ENCODE measurements around the gene YAF2.

The YAF2 gene, protein sequence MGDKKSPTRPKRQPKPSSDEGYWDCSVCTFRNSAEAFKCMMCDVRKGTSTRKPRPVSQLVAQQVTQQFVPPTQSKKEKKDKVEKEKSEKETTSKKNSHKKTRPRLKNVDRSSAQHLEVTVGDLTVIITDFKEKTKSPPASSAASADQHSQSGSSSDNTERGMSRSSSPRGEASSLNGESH

DNA sequence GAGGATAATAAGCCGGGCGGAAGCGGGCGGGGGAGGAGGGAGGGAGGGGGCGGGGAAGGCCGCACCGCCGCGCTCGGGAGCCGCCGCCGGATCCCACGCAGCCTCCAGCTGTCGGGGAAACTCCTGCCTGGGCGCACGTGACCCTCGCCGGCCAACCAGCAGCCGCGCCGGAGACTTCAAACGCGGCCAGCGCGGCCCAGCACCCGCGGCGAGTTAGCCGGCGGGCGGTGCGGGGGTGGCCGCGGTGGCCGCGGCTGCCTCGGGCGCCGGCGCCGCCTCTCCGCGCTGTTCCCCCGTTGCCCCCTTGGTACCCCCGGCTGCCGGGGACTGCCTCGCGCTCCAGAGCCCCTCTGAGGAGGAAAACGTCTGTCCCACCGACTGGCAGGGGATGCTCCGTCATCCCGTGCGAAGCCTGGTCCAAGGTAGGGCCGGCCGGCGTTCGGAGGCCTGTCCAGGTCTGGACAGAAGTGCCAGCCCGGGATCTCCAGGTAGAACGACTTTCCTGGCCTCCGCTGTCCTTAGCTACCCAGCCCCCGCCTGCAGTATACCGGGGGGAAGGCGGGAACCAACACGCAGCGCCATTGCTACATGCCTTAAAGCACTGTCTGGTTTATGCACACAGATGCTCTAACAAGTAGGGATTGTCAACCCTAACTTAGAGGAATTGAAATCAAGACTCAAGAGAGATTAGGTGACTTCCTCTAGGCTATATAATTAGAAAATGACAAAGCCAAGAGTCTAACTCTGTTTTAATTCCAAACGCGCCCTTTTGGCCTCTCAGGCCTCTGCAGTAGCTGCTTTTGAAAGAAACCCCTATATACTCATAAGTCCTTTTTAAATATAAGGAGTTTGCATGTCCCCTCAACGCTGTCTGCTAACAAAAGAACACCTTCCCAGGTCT, at the start of gene YAF2:
YAF2 (minus strand) TSS at position 9 of the 901 bp plus-strand sequence. CDS start 68 bp downstream, outside the sequence.
- FAIRE-seq: no peak

DNA sequence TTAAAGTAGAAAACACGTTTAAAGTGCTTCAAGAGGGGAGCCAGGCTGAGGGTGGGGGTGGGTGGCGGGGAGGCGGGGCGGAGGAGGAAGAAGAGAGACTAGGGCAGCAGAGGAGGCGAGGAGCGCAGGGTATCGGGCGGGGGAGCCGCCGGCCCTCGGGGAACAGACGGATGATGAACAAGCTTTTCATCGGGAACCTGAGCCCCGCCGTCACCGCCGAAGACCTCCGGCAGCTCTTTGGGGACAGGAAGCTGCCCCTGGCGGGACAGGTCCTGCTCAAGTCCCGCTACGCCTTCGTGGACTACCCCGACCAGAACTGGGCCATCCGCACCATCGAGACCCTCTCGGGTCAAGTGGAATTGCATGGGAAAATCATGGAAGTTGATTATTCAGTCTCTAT, 48.7 kb upstream of the YAF2 start:
- FAIRE-seq: no peak

GRCh38 chr12:42285431-42285830, 47.4 kb upstream of the YAF2 start:
- FAIRE-seq: no peak

DNA sequence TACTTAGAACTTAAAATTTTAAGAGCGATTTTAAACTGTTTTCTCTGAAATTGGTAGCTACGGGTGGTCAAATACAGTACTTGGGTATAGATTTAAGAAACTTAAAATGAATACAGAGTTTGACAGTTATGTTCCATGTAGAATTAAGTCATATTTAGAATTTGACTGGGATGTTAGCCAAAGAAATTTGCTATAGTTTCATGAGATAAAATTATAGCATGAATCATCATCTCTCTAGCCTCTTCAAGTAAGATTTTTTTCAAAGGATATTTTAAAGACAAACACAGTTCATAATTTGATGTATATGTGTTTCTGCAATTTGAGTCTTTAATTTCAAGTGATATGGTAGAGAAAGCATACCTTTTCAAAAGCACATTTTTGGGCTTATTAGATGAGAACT, 46.8 kb upstream of the YAF2 start:
- FAIRE-seq: no peak

DNA sequence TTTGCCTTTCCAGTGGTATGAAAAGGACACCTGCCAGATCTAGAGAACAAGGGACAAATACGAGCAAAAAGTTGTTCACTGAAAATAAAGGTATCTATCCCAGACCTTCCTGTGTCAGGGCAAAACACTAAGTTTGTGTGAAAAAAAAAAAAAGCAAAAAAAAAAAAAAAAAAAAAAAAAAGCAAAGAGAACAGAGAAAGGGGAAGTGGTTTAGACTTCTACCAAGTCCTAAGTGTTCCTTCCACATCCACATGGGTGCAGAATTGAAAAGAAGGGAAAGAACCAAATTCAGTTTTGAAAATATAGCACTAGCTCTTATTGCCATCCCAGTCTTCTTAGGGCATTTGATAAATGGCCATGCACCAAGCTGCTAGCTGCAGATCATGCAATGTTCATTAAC, 46.1 kb upstream of the YAF2 start:
- FAIRE-seq: no peak

GRCh38 chr12:42283739-42284138, 45.7 kb upstream of the YAF2 start:
- no peak for FAIRE-seq

DNA sequence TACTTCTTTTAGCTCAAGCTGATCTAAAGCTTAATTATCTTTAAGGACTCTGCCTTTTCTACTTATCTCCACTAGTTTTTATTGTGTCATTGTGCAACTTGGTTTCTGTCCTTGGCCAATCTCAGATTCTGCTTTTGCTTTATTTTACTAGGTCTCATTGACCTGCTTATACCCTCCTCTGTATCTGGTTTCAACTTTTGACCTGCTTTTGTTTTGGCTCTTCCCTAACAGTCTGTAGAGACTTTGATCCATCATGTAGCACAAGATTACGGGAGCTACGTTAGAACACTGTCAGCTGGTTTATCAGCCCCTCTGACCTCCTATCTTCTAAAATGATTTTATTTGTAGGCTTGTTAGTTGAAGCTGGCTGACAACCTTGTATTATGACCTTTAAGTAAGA, 44.2 kb upstream of the YAF2 start:
- no peak for FAIRE-seq

GRCh38 chr12:42281844-42282243, 43.8 kb upstream of the YAF2 start:
- no peak for FAIRE-seq

GRCh38 chr12:42281278-42281677, 43.2 kb upstream of the YAF2 start:
- FAIRE-seq: no peak

- FAIRE-seq: no peak
These were observed 40.1 kb upstream of the YAF2 start for GRCh38 chr12:42278128-42278510.

DNA sequence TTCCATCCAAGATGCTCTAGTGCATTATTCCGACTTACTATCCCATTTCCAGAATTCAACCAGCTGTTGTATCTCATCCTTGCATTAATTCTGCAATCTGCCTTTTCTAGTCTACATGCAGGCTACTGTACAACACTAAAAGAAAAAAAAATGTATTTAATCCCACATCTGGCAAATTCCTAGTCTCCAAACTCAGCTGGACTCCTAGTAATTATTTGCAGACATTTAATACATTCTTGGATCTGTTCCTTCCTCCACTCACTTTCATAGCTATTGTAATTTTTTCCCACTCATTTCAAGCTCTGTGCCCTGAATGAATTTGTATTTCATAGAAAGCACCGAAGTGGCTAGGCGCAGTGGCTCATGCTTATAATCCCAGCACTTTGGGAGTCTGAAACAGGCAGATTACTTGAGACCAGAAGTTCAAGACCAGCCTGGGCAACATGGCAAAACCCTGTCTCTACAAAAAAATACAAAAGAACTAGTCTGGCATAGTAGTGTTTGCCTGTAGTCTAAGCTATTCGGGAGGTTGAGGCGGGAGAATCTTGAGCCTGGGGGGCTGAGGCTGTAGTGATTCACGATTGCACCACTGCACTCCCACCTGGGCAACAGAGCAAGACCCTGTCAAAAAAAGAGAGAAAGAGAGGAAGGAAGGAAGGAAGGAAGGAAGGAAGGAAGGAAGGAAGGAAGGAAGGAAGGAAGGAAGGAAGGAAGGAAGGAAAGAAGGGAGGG, 39.5 kb upstream of the YAF2 start:
- FAIRE-seq: no peak

DNA sequence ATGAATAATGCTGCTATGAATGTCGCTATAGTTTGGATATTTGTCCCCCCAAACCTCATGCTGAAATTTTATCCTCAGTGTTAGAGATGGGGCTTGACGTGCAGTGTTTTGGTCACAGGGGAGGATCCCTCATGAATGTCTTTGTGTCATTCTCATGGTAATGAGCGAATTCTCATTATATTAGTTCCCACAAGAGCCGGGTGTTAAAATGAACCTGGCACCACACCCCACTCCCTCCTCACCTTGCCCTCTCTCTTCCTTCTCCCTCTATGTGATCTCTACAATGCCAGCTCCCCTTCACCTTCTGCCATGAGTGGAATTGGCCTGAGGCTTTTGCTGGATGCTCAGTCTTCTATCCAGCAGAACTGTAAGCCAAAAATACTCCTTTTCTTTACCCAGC, 37.5 kb upstream of the YAF2 start:
- no peak for FAIRE-seq

DNA sequence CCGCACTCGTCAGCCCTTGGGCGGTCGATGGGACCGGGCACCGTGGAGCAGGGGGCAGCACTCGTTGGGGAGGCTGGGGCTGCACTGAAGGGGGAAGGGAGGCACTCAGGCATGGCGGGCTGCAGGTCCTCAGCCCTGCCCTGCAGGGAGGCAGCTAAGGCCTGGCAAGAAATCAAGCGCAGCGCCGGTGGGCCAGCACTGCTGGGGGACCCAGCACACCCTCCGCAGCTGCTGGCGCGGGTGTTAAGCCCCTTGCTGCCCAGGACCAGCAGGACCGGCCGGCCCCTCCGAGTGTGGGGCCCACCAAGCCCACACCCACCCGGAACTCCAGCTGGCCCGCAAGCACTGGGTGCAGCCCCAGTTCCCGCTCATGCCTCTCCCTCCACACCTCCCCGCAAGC, 35.7 kb upstream of the YAF2 start:
- no peak for FAIRE-seq

DNA sequence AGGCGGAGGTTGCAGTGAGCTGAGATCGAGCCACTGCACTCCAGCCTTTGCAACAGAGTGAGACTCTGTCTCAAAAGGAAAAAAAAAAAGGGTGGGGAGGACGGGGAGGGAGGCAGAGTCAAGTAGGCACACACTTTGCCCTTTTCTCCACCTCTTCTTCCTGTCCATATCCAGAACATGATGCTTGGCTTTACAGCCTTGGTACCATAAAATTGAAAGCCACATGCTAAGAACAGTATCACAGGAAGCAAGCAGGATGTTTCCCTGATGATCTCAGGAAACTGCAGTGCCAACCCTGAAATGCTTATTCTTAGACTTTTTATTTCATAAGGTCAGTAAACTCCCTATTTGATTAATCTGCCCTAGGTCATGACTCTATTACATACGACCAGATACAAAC, 32.5 kb upstream of the YAF2 start:
- FAIRE-seq: no peak

DNA sequence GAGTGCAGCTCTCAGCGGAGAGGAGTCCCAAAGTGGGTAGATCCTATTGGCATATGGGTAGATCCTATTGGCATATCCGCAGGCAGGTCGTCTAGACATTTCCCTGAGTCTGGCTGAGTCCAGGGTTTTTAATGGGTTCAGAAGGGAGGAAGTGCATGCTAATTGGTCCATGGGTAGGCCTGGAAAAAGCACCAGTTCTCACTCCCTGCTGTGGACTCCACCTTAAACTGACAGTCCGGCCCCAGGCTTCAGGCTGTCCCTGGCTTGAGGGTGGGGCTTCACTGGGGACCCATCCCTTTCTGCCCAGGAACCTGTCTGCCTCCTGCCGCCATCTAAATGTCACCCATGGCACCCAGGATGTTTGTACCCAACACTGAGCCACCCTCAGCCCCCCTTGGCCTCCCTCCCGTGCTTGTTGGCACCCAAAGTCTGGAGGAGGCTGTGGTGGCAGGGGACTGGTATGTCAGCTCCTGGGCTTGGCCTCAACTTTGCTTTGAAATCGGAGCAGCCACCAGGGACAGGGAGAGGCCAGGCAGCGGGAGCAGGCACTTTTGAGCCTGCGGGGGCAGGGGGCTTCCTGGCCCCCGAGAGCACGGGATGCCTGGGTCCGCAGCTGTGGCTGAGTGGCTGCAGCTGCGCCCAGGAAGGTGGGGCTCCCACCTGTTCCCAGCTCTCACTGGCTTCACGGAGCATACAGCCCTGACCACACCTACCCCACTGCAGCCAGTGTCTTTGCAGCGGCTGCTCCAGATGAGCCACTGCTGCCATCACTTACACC, 29.6 kb upstream of the YAF2 start:
- FAIRE-seq: no peak

- no peak for FAIRE-seq
These were observed 28.7 kb upstream of the YAF2 start for GRCh38 chr12:42266579-42267230.

DNA sequence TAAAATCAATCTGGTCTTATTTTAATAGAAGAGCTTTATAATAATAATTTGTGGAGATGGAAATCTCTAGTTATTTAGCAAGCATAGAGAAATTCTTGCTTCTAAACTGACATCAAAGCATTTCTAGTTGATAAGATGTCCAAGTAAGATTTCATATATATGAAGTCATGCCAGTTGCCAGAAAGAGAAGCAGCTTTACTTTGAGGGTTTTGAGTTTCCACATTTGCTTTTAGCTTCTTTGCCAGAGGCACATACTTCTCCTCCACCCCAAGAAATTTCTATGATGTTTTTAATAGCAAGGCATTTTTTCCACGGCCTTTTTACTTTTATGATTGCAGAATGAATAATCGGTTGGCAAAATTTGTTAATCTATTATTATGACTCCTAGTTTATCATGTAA, 24.2 kb upstream of the YAF2 start:
- no peak for FAIRE-seq

DNA sequence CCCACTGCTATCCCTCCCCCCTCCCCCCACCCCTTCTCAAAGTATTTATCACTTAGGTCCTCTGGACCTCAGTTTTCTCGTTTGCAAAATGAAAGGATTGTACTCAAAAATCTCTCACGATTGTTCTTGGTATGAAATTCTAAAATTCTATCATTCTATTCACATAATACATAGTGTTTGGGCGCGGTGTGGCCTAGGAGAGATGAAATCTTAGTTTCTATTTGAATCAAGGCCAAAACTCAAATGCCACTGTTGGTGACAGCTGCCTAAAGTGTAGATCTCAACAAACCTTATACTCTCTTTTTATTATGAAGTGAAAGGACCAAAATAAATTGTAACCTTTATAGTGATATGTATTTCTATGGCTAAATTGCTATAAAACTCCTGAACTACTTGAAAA, 23.7 kb upstream of the YAF2 start:
- FAIRE-seq: no peak

DNA sequence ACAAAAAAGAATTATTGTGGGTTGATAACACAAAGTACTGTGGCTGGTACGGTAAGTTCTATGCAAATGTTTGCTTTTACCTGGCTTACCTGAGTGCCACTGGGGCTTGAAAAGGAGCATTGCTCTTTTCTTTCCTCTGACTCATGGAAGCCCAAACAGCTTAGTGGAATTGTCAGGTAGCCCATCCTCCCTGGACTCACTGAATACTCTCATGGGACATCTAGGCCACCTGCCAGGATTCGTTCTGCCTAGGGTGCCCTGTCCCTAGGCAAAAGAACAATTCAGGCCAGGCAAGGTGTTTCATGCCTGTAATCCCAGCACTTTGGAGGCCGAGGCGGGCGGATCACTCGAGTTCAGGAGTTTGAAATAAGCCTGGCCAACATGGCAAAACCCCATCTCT, 22.5 kb upstream of the YAF2 start:
- no peak for FAIRE-seq

DNA sequence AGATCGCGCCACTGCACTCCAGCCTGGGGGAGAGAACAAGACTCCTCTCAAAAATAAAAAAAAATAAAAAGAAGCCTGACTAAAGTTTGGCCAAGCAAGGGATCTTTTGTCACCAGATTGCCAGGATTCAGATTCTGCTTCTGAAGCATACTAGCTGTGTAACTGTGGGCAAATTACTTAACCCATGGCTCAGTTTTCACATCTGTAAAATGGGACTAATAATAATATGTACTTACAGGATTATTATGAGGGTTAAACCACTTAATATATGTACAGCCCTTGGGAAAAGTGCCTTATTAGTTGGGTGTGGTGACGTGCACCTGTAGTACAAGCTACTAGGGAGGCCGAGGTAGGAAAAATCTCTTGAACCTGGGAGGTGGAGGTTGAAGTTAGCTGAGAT, 21.7 kb upstream of the YAF2 start:
- FAIRE-seq: no peak

DNA sequence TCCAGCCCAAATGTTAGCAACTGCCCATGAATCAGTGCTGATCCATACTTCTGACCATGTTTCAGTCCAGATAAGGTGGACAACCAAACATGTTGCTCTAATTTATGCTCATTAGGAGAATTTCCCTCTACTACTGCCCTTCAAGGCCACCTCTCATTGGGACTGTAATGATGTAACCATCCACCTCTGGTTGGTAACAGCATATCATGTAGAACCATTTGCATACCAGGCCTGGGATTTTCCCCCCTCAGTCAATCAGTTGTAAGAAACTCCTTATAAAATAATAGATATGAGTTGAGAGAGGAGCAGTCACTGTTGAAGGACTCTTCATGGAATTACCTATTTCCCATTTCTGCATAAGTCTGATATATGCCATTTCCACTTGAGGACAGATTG, 17.8 kb upstream of the YAF2 start:
- no peak for FAIRE-seq

DNA sequence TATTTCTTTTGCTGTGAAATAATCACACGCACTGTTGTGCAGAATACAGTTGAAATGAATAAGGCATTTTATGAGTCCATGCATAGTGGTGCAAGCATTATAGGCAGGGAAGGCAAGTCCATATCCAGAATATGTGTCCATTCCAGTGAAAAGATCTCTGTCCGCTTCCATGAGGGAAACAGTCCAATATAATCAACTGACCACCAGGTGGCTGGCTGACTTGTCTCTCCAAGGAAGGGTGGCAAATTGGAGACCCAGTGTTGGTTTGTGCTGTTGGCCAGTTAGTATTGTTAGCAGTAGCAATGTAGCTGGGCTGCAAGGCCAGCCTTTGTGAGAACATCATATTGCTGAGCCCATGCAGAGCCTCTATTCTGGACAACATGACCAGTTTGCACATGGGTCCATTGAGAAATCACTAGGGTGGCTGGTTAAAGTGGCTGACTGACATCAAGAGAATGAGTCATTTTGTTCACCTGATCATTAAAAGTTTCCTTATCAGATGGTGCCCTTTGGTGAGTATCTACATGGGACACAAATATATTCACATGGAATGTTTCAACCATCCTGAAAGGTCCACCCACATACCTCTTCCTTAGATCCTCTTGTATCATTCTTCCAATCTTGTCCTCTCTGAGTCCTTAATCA, 17.3 kb upstream of the YAF2 start:
- FAIRE-seq: no peak

All from colon (tissue), 2 donors.